HG02759 (cell line): ENCODE results near the gene UPF3B.
A peak's percentile ranks its signal among the peaks of the same experiment; 100 is the strongest.
"Not testable (repeated sequence)": the region's sequence is repeated elsewhere in the genome, so short reads cannot be mapped to it uniquely, and the experiment has no call there.

Source experiments
- ATAC-seq: cut with Tn5 transposase; IDR thresholded peaks from one replicate; pipeline ENCODE4 v1.9.1; 2021; ENCODE audit warnings: mild to moderate bottlenecking, moderate library complexity; ENCODE audit not compliant: unreplicated experiment

Gene UPF3B

DNA sequence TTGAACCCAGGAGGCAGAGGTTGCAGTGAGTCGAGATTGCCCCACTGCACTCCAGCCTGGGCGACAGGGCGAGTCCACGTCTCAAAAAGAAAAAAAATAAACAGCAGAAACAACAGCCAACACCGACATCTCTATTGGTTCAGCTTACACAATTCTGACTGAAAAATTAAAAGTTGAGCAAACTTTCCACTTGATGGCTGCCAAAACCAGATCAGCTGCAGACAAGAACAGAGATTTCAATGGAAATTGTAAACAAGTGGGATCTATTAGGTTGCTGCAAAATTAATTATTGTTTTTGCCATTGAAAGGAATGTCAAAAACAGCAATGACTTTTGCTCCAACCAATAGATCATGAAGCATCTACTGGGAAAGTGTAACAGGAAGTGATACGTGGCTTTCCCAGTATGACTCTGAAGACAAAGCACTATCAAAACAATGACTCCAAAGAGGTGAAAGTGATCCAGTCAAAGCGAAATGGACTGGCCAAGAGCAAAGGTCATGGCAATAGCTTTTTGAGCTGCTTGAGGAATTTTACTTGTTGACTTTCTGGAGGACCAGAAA is 26.3 kb downstream of the UPF3B start:
- no peak for ATAC-seq

DNA sequence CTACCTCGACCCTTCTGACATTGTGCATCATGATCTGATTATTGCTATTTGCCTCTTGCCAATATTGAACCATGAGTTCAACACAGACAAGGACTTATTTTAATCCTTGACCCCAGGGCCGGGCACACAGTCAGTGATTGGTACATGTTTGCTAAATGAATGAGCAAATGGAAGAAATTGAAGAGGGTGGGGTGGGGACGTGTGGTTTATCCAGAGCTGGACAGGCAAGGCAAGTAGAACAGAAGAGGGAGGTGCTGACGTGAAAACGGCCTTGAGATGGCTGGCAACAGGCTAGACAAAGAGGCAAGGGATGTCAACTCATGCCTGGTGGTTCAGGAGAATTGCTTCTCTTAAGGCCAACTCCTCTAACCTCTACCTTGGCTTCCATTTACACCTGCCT is 28.5 kb downstream of the UPF3B start:
- not testable (repeated sequence) for ATAC-seq

- ATAC-seq = peak; percentile 92
Measured at GRCh38 chrX:119821703-119822102, 31.1 kb downstream of the UPF3B start.

- ATAC-seq = no peak
Measured at GRCh38 chrX:119817130-119817690, 35.6 kb downstream of the UPF3B start.

- ATAC-seq = no peak
Measured at GRCh38 chrX:119816300-119816699, 36.5 kb downstream of the UPF3B start.

DNA sequence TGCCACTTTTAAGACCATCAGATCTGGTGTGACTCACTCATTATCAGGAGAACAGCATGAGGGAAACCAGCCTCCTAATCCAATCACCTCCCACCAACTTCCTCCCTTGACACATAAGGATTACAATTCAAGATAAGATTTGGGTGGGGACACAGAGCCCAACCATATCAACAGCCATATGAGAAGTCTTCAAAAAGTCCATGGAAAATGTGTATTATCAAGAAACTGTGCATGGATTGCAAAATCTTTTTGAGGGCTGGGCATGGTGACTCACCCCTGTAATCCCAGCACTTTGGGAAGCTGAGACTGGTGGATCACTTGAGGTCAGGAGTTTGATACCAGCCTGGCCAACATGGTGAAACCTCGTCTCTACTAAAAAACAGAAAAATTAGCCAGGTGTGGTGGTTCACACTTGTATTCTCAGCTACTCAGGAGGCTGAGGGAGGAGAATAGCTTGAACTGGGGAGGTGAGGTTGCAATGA is 43.5 kb downstream of the UPF3B start:
- no peak for ATAC-seq

DNA sequence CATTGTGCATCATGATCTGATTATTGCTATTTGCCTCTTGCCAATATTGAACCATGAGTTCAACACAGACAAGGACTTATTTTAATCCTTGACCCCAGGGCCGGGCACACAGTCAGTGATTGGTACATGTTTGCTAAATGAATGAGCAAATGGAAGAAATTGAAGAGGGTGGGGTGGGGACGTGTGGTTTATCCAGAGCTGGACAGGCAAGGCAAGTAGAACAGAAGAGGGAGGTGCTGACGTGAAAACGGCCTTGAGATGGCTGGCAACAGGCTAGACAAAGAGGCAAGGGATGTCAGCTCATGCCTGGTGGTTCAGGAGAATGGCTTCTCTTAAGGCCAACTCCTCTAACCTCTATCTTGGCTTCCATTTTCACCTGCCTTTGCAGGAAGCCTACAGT is 44.3 kb downstream of the UPF3B start:
- not testable (repeated sequence) for ATAC-seq

- no peak for ATAC-seq
Measured at GRCh38 chrX:119802546-119802945, 50.2 kb downstream of the UPF3B start.

GRCh38 chrX:119801253-119802221 is 51.2 kb downstream of the UPF3B start:
- ATAC-seq = no peak

DNA sequence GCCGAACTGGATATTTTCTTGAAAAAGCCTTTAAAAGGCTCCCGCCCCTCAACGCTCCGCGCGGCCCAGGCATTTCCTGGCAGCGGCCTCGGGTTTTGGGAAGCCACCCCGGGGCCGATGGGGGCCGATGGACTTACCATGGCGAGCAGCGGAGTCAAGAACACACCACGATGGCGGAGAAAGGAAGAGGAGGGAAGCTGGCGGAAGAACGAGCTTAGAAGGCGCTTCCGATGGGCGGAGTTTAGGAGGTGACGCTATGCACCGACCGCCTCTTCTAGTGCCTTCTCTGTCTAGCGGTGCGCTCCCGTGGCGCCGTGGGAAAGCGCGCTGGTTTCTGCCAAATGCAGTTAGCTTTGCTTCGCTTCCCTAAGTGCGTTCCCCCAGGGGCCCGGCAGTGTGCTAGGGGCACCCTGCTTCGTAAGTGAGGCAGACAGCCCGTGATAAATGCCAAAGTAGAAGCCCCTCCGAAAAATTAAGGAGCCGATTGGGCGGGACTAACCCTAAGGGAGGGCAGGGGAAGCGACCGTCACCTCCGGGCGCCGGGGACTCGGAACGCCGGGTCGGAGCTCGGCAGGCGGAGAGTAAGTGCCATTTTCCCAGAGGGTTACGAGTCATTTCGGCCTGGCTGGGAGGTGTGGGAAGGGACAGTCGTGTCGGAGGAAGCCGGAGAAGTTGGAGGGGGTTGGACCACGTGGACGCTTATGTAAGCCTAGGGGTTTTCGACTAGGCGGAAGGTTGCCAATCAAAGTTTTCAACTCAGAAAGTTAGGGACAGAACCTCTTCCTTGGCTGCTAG is 61.1 kb downstream of the UPF3B start, which contains the start of gene RPL39:
Gene RPL39, minus strand, starts transcription at position 194 of the 795 bp plus-strand sequence. Its CDS starts 54 bp downstream, at position 140.
- ATAC-seq = peak; percentile 89

GRCh38 chrX:119790977-119791436 is 61.8 kb downstream of the UPF3B start:
- peak; percentile 22 for ATAC-seq

GRCh38 chrX:119784747-119785446 is 67.9 kb downstream of the UPF3B start:
- no peak for ATAC-seq
